Aorta (tissue), 5 donors: ENCODE data around the gene PLEKHA5. TPM values are rescaled to one million over a fixed set of nuclear protein-coding genes. Genes with fewer than 3 reads are reported as not detected.

ENCODE experiments used
- ATAC-seq: fragments of 200-7000 bp; cut with Tn5 transposase; one replicate; pipeline ENCODE4 v1.9.1; 2022; ENCODE audit warnings: moderate library complexity; ENCODE audit not compliant: low FRiP score
- DNase-seq, 2 donors: peaks; one replicate each; pipeline ENCODE4 v3.0.0-alpha.2; 2020
- H3K27ac ChIP-seq, 2 donors: one replicate each; pipeline ENCODE4 v1.5.1; 2013; ENCODE audit warnings: low read length in 2 of 2, mild to moderate bottlenecking in 2 of 2, moderate library complexity in 2 of 2, control low read depth in 1 of 2, inconsistent platforms in 1 of 2, low read depth in 1 of 2
- H3K27me3 ChIP-seq, 2 donors: one replicate each; pipeline ENCODE4 v1.6.1; 2013; ENCODE audit warnings: control low read depth in 1 of 2, low read length in 1 of 2, mild to moderate bottlenecking in 1 of 2, moderate library complexity in 1 of 2; ENCODE audit not compliant: insufficient read depth in 2 of 2, control insufficient read depth in 1 of 2
- H3K36me3 ChIP-seq, 2 donors: one replicate each; pipeline ENCODE4 v1.6.1; 2013; ENCODE audit warnings: control low read depth in 1 of 2, low read length in 1 of 2, mild to moderate bottlenecking in 1 of 2; ENCODE audit not compliant: insufficient read depth in 2 of 2, control insufficient read depth in 1 of 2
- H3K4me1 ChIP-seq, 2 donors: one replicate each; pipeline ENCODE4 v1.6.1; 2013; ENCODE audit warnings: low read length in 2 of 2, control low read depth in 1 of 2, mild to moderate bottlenecking in 1 of 2, moderate library complexity in 1 of 2; ENCODE audit not compliant: insufficient read depth in 2 of 2, control insufficient read depth in 1 of 2
- H3K4me3 ChIP-seq, 2 donors: one replicate each; pipeline ENCODE4 v1.5.1; 2013; ENCODE audit warnings: low read length in 2 of 2, control low read depth in 1 of 2, mild to moderate bottlenecking in 1 of 2
- H3K9me3 ChIP-seq: one replicate; pipeline ENCODE4 v1.6.1; 2013; ENCODE audit warnings: mild to moderate bottlenecking, low read length; ENCODE audit not compliant: control insufficient read depth
- WGBS, 2 donors: extraction: QIAGEN DNeasy Blood & Tissue Kit; methylation state at CpG; one replicate each; pipeline ENCODE4 v1.1.7; 2013; 5-methylcytosine and 5-hydroxymethylcytosine counted together
- intact Hi-C, 2 donors: fragments of 100-400 bp; cut with DNase I; formaldehyde crosslinking; loops; one replicate each; pipeline versions ENCODE4 v1.14.2 to v1.15.0; 2022
- polyA plus RNA-seq, 2 donors: library from polyadenylated mRNA; stranded (reverse); fragments of 200-250 nt; gene quantifications; one replicate each; pipeline ENCODE4 v1.2.3, GENCODE V29; 2013
- total RNA-seq, 2 donors: library from RNA; stranded (reverse); fragmentation: NEBNext Ultra II Directional; extraction: Animal tissue kit (Norgen Biotek cat#: 25700); gene quantifications; one replicate each; pipeline ENCODE4 v1.2.1, GENCODE V29; 2021
- donor health status: healthy with polysubstance abuse.
- donor health status: Bipolar disorder and iron deficiency.
- donor health status: DM: no; HTN: no; CAD: no.
- donor health status: DM: no; HTN: no; CAD: no.
- donor health status: DM: yes; HTN: yes; CAD: no.

PLEKHA5 gene
- total and polyA plus RNA-seq, 4 donors: 11.0 to 56.0 (median 18.7) TPM

DNA sequence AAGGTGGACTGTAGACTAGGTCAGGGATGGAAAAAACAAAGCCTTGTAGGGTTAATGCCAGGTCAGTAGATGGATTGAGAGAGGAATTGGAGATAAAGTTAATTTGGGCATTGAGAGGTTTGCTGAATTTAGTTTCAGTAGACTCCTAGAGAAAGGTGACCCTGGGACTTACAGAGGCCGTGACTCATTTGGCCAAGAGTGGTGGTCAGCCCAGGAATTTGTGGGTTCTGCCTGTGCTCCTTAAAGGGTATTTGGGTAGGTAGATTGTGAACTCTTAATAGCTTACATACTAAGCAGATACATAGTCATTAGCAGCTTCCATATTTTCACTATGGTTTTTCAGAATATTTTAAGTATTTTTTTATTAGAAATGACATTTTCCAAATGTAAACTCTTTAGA, 21.8 kb downstream of the PLEKHA5 start:
- DNase-seq: no peak
- Histone ChIP-seq H3K27me3 (no peaks in the 10 kb centered on the region), H3K27ac (no peak overlapping the region), H3K4me3 (no peak overlapping the region), H3K36me3 (no peaks in the 10 kb centered on the region), H3K9me3 (no peaks in the 10 kb centered on the region), H3K4me1 (peaks cover 0 to 11% of the 10 kb centered on the region in 2 donors)
- WGBS, 2 donors: 96 to 100% methylated on average over 1 of the region's 1 CpG
- intact Hi-C loops: no loop called here
- no peak for ATAC-seq

DNA sequence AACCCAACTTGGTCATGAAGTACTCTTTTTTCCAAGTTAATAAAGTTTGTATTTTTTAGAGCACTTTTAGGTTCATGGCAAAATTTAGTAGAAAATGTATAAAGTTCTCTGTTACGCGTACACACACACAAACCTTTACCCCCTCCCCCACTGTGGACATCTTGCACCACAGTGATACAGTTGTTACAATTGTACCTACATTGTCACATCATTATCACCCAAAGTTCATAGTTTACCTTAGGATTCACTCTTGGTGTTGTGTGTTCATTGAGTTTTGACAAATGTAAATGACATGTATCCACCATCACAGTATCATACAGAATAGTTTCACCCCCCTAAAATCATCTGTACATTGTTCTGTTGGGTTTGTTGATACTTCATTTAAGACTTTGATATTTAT, 23.9 kb downstream of the PLEKHA5 start:
- WGBS, 2 donors: 49 to 50% methylated on average over 2 of the region's 2 CpGs
- H3K27me3 ChIP-seq: no peaks in the 10 kb centered on the region
- H3K9me3 ChIP-seq: no peaks in the 10 kb centered on the region
- intact Hi-C loops: no loop called here
- DNase-seq: no peak
- H3K4me1 ChIP-seq: peaks cover 0 to 11% of the 10 kb centered on the region in 2 donors
- H3K4me3 ChIP-seq: no peak overlapping the region
- ATAC-seq: no peak
- H3K36me3 ChIP-seq: no peaks in the 10 kb centered on the region
- no peak overlapping the region for H3K27ac ChIP-seq

DNA sequence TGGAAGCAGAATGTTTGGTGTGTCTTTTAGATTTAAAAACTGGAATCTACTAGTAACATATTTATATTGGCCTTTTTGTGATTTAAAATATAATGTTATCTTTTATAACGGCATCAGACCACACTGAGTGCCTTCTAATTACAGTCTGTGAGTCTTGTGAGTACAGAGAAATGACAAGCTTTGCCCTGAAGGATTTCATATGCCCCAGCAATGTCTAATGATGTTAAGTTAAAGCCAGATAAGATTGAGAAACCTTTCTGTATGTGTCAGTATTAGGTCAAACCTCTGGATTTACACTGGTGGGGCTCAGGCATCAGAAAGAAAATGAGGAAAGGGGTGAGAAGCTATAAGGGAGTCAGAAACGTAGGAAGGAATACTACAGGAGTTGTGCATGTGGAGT, 25.2 kb downstream of the PLEKHA5 start:
- intact Hi-C loops: no loop called here
- H3K27ac ChIP-seq: no peak overlapping the region

DNA sequence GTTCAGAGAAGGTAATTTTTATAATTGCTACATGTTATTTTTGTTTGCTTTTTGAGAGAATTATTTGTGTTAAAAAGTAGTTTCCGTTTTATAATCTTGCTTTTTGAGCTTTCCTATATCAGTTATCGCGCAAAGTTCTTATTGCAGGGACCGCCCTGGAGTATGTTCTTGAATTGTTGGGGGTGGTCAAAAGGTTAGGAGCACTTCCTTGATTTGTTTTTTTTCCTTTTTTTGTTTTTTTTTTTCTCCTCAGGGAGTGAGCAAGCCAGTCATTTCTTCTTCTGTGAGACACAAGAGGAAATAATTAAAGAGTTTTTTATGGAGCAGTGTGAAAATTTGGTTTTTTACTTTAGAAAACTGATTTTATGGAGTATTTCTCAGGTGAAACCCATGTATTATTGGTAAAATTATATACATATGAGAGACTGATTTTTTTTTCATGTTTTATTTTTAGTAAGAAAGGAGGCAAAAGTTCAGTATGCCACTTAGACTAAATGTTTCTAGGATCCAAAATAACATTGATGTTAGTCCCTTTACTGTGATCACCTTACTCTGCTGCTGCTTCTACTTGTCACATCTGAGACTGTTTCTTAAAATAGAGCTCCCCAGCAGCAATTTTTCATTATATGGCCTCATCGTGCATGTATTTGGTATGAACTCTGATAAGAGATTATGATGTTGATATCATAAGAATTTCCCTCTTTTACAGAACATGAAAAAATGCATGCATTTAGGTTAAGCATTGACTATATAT, 26.6 kb downstream of the PLEKHA5 start:
- 68 to 74% methylated on average over 5 of the region's 5 CpGs for WGBS, 2 donors
- DNase-seq: no peak
- Histone ChIP-seq H3K27me3 (no peaks in the 10 kb centered on the region), H3K4me1 (peaks cover 0 to under 1% of the 10 kb centered on the region in 2 donors), H3K27ac (no peak overlapping the region), H3K4me3 (no peak overlapping the region), H3K36me3 (no peaks in the 10 kb centered on the region), H3K9me3 (no peaks in the 10 kb centered on the region)
- intact Hi-C loops: no loop called here
- ATAC-seq: no peak

More for the DNA sequence above, 25.2 kb downstream of the PLEKHA5 start:
- Histone ChIP-seq H3K27me3 (no peaks in the 10 kb centered on the region), H3K36me3 (no peaks in the 10 kb centered on the region), H3K9me3 (no peaks in the 10 kb centered on the region), H3K4me1 (peaks cover 0 to 11% of the 10 kb centered on the region in 2 donors), H3K4me3 (no peak overlapping the region)
- no peak for DNase-seq
- ATAC-seq: peak; percentile 22
- WGBS, 2 donors: 26 to 27% methylated on average over 2 of the region's 2 CpGs

DNA sequence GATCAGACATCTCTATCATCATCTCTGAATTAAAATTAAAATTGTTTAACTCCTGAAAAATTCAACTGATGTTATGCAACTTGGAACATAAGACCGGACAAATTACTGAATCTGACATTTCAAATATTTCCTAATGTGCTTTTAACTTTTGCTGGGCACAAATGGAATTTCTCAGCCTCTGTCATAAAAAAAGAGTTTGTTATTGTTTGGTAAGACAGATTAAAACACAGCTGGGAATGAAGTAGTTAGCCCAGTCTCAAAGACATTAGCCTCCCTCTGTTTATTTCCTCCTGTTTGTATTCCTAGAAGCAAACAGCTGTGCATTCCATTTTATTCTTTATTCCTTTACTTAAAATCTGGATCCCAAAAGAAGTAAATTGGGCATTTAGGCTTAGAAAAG, 29.4 kb downstream of the PLEKHA5 start:
- Histone ChIP-seq H3K4me1 (no peaks in the 10 kb centered on the region), H3K27ac (no peak overlapping the region), H3K36me3 (no peaks in the 10 kb centered on the region), H3K27me3 (no peaks in the 10 kb centered on the region), H3K9me3 (no peaks in the 10 kb centered on the region), H3K4me3 (no peak overlapping the region)
- ATAC-seq: no peak
- DNase-seq: no peak
- intact Hi-C loops: no loop called here
- 20 to 24% methylated on average over 1 of the region's 1 CpG for WGBS, 2 donors

DNA sequence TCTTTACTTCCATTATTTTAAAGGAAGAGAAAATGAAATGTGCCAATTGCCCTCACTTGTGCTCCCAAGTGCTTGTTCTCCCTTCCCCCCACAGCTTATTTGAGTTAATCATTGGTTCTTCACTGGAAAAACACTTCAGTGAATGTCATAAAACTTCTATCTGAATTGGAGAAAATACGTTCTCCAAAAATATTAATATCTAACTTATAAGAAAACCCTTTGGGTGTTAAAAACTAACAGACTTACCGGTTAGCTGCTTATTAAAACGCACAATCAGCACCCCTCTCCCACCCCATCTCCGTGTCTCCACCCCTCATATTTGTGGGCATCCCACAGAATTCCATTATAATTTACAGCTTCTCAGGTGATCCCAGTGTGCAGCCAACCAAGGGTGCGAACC, 31.7 kb downstream of the PLEKHA5 start:
- Histone ChIP-seq H3K36me3 (no peaks in the 10 kb centered on the region), H3K27me3 (no peaks in the 10 kb centered on the region), H3K9me3 (no peaks in the 10 kb centered on the region), H3K27ac (no peak overlapping the region), H3K4me3 (no peak overlapping the region), H3K4me1 (no peaks in the 10 kb centered on the region)
- DNase-seq (no peak), ATAC-seq (no peak)
- 97% methylated on average over 5 of the region's 5 CpGs for WGBS, 2 donors
- intact Hi-C loops: no loop called here

DNA sequence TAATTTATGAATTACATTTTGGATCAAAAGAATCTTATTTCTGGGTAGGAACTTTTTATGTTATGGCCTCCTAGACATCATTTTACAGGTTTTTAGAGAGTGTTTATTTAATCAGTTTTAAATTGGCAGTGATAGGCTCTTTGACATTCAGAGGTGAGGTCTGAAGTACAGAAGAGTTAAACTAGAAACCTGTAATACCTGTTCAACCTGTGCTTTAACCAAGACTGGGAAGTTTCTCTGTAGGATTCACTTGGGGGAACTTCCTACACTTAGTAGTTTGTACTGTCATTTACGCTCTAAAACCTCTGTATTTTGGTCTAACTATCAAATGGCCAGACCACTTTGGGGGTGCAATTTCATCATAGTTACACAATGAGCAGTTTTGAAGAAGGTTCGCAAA, 35.9 kb downstream of the PLEKHA5 start:
- no peaks in the 10 kb centered on the region for H3K4me1 ChIP-seq
- no peaks in the 10 kb centered on the region for H3K9me3 ChIP-seq
- no peak overlapping the region for H3K4me3 ChIP-seq
- no peak overlapping the region for H3K27ac ChIP-seq
- WGBS, 2 donors: 94 to 97% methylated on average over 2 of the region's 2 CpGs
- DNase-seq (no peak), ATAC-seq (no peak)
- intact Hi-C loops: no loop called here
- no peaks in the 10 kb centered on the region for H3K36me3 ChIP-seq
- no peaks in the 10 kb centered on the region for H3K27me3 ChIP-seq

DNA sequence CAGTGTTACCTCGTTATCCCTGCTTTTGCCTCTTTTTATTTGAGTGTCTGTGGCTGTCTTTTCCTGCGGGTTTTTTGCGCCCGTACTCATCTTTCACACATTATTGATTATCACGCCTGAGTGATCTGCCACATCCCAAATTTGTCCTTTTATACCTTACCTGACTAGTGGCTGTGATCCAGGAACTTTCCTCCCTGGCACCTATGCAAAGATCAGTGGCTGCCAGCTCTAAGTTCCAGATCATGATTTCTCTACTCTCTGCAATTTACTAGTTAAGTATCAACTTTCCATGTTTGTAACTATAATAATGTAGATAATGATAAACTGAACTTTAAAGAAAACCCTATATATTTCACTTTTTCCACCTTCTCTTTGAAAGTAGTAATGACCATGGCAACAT, 36.9 kb downstream of the PLEKHA5 start:
- no peaks in the 10 kb centered on the region for H3K36me3 ChIP-seq
- WGBS, 2 donors: 77 to 78% methylated on average over 5 of the region's 5 CpGs
- ATAC-seq (no peak), DNase-seq (no peak)
- intact Hi-C loops: no loop called here
- no peak overlapping the region for H3K4me3 ChIP-seq
- H3K27me3 ChIP-seq: no peaks in the 10 kb centered on the region
- H3K4me1 ChIP-seq: no peaks in the 10 kb centered on the region
- no peaks in the 10 kb centered on the region for H3K9me3 ChIP-seq
- H3K27ac ChIP-seq: no peak overlapping the region

DNA sequence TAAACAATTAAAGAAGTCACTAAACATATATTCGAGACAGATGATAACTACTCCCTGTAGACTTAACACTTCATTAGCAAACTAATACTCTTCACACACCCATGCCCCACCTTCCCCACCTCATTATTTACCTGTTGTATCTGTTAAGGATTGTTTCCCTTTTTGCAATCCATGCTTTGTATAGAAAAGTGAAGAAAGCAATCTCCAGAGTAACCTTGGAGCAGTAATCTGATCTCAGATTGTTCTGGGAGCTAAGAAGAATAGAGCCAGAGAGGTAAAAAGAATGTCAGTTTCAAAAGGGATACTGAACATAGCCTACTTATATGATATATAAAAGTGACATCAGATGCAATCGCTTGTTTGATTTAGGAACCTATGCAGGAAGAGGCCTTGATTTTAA, 37.4 kb downstream of the PLEKHA5 start:
- Histone ChIP-seq H3K27me3 (no peaks in the 10 kb centered on the region), H3K9me3 (no peaks in the 10 kb centered on the region), H3K4me1 (no peaks in the 10 kb centered on the region), H3K36me3 (no peaks in the 10 kb centered on the region), H3K4me3 (no peak overlapping the region), H3K27ac (no peak overlapping the region)
- DNase-seq (no peak), ATAC-seq (no peak)
- 46 to 49% methylated on average over 2 of the region's 2 CpGs for WGBS, 2 donors
- intact Hi-C loops: no loop called here
